Ecto neural progenitor cell (in vitro differentiated cells): ENCODE measurements around the gene CCNL1.

ENCODE experiments used
- DNase-seq: peaks from one replicate; pipeline ENCODE4 v3.0.0-alpha.2; 2018; ENCODE audit warnings: low spot score

CCNL1 gene

GRCh38 chr3:157170861-157171260 lies 10.9 kb upstream of the CCNL1 start:
- no peak for DNase-seq

- no peak for DNase-seq
These were observed 7.6 kb upstream of the CCNL1 start for GRCh38 chr3:157167371-157168042.

- DNase-seq: no peak
These were observed 6.6 kb upstream of the CCNL1 start for GRCh38 chr3:157166561-157166960.

- DNase-seq: no peak
These were observed 6.2 kb upstream of the CCNL1 start for GRCh38 chr3:157166115-157166514.

GRCh38 chr3:157163217-157163953 lies 3.4 kb upstream of the CCNL1 start:
- no peak for DNase-seq

GRCh38 chr3:157162620-157163019 lies 2.7 kb upstream of the CCNL1 start:
- DNase-seq: peak; percentile 56

- no peak for DNase-seq
These were observed 894 bp upstream of the CCNL1 start for GRCh38 chr3:157160658-157161424.

GRCh38 chr3:157159037-157159761 lies 748 bp downstream of the CCNL1 start:
- peak; percentile 83 for DNase-seq

- DNase-seq: no peak
These were observed 2.1 kb downstream of the CCNL1 start for GRCh38 chr3:157157836-157158235.

GRCh38 chr3:157156837-157157635 lies 2.9 kb downstream of the CCNL1 start:
- DNase-seq: no peak

- no peak for DNase-seq
These were observed 4.4 kb downstream of the CCNL1 start for GRCh38 chr3:157155591-157155990.

GRCh38 chr3:157154563-157155330 lies 5.2 kb downstream of the CCNL1 start:
- DNase-seq: no peak

GRCh38 chr3:157152930-157153329 lies 7.0 kb downstream of the CCNL1 start:
- DNase-seq: no peak

- DNase-seq: no peak
These were observed 7.5 kb downstream of the CCNL1 start for GRCh38 chr3:157152438-157152837.

GRCh38 chr3:157151627-157152026 lies 8.3 kb downstream of the CCNL1 start:
- DNase-seq: no peak

GRCh38 chr3:157151151-157151550 lies 8.8 kb downstream of the CCNL1 start:
- DNase-seq: no peak

- DNase-seq: no peak
These were observed 10.7 kb downstream of the CCNL1 start for GRCh38 chr3:157149136-157149696.

GRCh38 chr3:157148196-157148889 lies 11.6 kb downstream of the CCNL1 start:
- DNase-seq: no peak

GRCh38 chr3:157147099-157147803 lies 12.7 kb downstream of the CCNL1 start:
- no peak for DNase-seq
